Neuronal stem cell (in vitro differentiated cells): Measurements from ENCODE around the gene ASF1A.

ENCODE experiments used
- DNase-seq: peaks from one replicate; pipeline ENCODE4 v3.0.0-alpha.2; 2013; ENCODE audit warnings: low spot score
- H2AFZ ChIP-seq: one replicate; pipeline ENCODE4 v1.6.1; 2013; ENCODE audit warnings: mild to moderate bottlenecking, low read length, inconsistent platforms
- H2AK5ac ChIP-seq: 2 replicates; pipeline ENCODE4 v1.6.1; 2013; ENCODE audit warnings: low read depth, mild to moderate bottlenecking, inconsistent platforms, low read length, moderate library complexity, mixed read lengths
- H2BK120ac ChIP-seq: 2 replicates; pipeline ENCODE4 v1.6.1; 2013; ENCODE audit warnings: low read depth, mild to moderate bottlenecking, inconsistent platforms, low read length, moderate library complexity, mixed read lengths
- H2BK12ac ChIP-seq: one replicate; pipeline ENCODE4 v1.6.1; 2013; ENCODE audit warnings: low read length, inconsistent platforms
- H2BK15ac ChIP-seq: 2 replicates; pipeline ENCODE4 v1.6.1; 2013; ENCODE audit warnings: mild to moderate bottlenecking, low read length, inconsistent platforms, mixed read lengths
- H2BK5ac ChIP-seq: one replicate; pipeline ENCODE4 v1.6.1; 2013; ENCODE audit warnings: inconsistent platforms, mild to moderate bottlenecking, low read length, moderate library complexity
- H3K14ac ChIP-seq: one replicate; pipeline ENCODE4 v1.6.1; 2013; ENCODE audit warnings: low read length, inconsistent platforms
- H3K18ac ChIP-seq: 2 replicates; pipeline ENCODE4 v1.6.1; 2013; ENCODE audit warnings: low read length, inconsistent platforms
- H3K23ac ChIP-seq: 2 replicates; pipeline ENCODE4 v1.6.1; 2013; ENCODE audit warnings: low read depth, mild to moderate bottlenecking, mixed read lengths, low read length, inconsistent platforms; ENCODE audit not compliant: poor library complexity
- H3K27ac ChIP-seq: replicated peaks from 3 replicates; pipeline ENCODE4 v1.5.1; 2013; ENCODE audit warnings: low read length, inconsistent platforms
- H3K27me3 ChIP-seq, 3 experiments: 2 replicates each; pipeline ENCODE4 v1.6.1; 2013; ENCODE audit warnings: low read length in 3 of 3, mild to moderate bottlenecking in 2 of 3, inconsistent platforms in 1 of 3, low read depth in 1 of 3, mixed read lengths in 1 of 3, moderate library complexity in 1 of 3; ENCODE audit not compliant: control insufficient read depth in 3 of 3, insufficient read depth in 3 of 3
- H3K36me3 ChIP-seq, 2 donors: replicated peaks in 1 of 2; 2 replicates each; pipeline ENCODE4 v1.6.1; 2013; ENCODE audit warnings: low read length in 2 of 2; ENCODE audit not compliant: control insufficient read depth in 2 of 2, insufficient read depth in 2 of 2
- H3K4ac ChIP-seq: 2 replicates; pipeline ENCODE4 v1.6.1; 2013; ENCODE audit warnings: inconsistent platforms, mild to moderate bottlenecking, low read length, moderate library complexity
- H3K4me1 ChIP-seq, 2 donors: 1 replicate in 1 of 2; 2 replicates in 1 of 2; pipeline ENCODE4 v1.6.1; 2013; ENCODE audit warnings: low read length in 2 of 2, low read depth in 1 of 2; ENCODE audit not compliant: control insufficient read depth in 2 of 2, insufficient read depth in 1 of 2
- H3K4me2 ChIP-seq: one replicate; pipeline ENCODE4 v1.6.1; 2013; ENCODE audit warnings: mild to moderate bottlenecking, low read length, inconsistent platforms; ENCODE audit not compliant: insufficient read depth, poor library complexity, severe bottlenecking
- H3K4me3 ChIP-seq, 2 donors: 2 replicates each; pipeline ENCODE4 v1.5.1; 2013; ENCODE audit warnings: low read length in 2 of 2, mild to moderate bottlenecking in 2 of 2, inconsistent platforms in 1 of 2, moderate library complexity in 1 of 2
- H3K79me1 ChIP-seq: one replicate; pipeline ENCODE4 v1.6.1; 2013; ENCODE audit warnings: low read depth, mild to moderate bottlenecking, inconsistent platforms, low read length, moderate library complexity
- H3K9ac ChIP-seq: one replicate; pipeline ENCODE4 v1.6.1; 2013; ENCODE audit warnings: mild to moderate bottlenecking, low read depth, low read length, inconsistent platforms; ENCODE audit not compliant: poor library complexity
- H3K9me3 ChIP-seq, 2 donors: replicated peaks in 1 of 2; 2 replicates each; pipeline versions ENCODE3 to v1.6.1; 2013; ENCODE audit warnings: low read length in 2 of 2, mild to moderate bottlenecking in 2 of 2, inconsistent platforms in 1 of 2, low read depth in 1 of 2, mixed read lengths in 1 of 2, moderate library complexity in 1 of 2; ENCODE audit not compliant: control insufficient read depth in 2 of 2, insufficient read depth in 1 of 2
- H4K8ac ChIP-seq: one replicate; pipeline ENCODE4 v1.6.1; 2013; ENCODE audit warnings: low read depth, mild to moderate bottlenecking, inconsistent platforms, low read length, moderate library complexity
- H4K91ac ChIP-seq: one replicate; pipeline ENCODE4 v1.6.1; 2013; ENCODE audit warnings: low read length, low read depth, mild to moderate bottlenecking, inconsistent platforms; ENCODE audit not compliant: poor library complexity
- WGBS, 2 donors: extraction: QIAGEN DNeasy Blood & Tissue Kit; methylation state at CpG; one replicate each; pipeline ENCODE4 v1.1.7; 2013; ENCODE audit warnings: missing lambda C conversion rate in 2 of 2, mixed read lengths in 1 of 2; ENCODE audit not compliant: insufficient read length in 2 of 2, insufficient replicate concordance in 1 of 2; ENCODE audit errors: extremely low coverage in 2 of 2; 5-methylcytosine and 5-hydroxymethylcytosine counted together

ASF1A gene

DNA sequence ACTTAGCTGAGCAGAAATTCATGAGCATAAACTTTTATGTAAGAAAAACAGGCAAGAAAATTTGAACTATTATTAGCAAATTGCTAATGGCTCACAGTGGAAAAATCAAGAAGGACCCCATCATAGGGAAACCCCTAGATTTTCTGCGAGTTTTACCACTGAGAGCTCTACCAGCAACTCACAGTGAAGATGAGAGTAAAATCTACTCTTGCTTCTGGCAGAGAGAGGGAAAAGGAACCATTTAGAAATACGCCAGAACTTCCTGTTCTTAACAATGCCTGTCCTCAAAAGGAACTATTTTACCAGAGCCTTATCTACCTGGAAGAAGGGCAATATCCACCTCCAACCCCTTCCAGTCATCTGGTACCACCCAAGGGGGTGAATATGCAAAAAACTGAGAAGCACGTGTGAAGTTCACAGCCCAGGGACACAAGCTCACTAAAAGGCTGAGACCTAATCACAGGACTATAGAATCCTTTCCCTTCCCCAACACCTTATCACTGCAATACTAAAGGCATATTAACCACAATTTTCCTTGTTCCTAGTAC lies 34.4 kb upstream of the ASF1A start:
- H3K18ac ChIP-seq: no peak overlapping the region
- H4K8ac ChIP-seq: no peak overlapping the region
- H3K9ac ChIP-seq: no peak overlapping the region
- DNase-seq: no peak
- no peaks in the 10 kb centered on the region for H3K4me1 ChIP-seq
- peaks cover 0 to 4% of the 10 kb centered on the region in 2 donors for H3K36me3 ChIP-seq
- no peak overlapping the region for H3K4me2 ChIP-seq
- H3K9me3 ChIP-seq: peaks cover 0 to 22% of the 10 kb centered on the region in 2 donors
- no peak overlapping the region for H2BK15ac ChIP-seq
- H2BK5ac ChIP-seq: no peak overlapping the region
- no peak overlapping the region for H3K14ac ChIP-seq
- H3K23ac ChIP-seq: no peak overlapping the region
- H2BK12ac ChIP-seq: no peak overlapping the region
- H3K27ac ChIP-seq: no peak overlapping the region
- no peak overlapping the region for H2BK120ac ChIP-seq
- no peaks in the 10 kb centered on the region for H3K27me3 ChIP-seq
- H2AFZ ChIP-seq: no peak overlapping the region
- H3K4me3 ChIP-seq: no peak overlapping the region
- H4K91ac ChIP-seq: no peak overlapping the region
- H3K79me1 ChIP-seq: peaks cover 2% of the 10 kb centered on the region
- no peak overlapping the region for H3K4ac ChIP-seq
- H2AK5ac ChIP-seq: no peak overlapping the region
- WGBS, 2 donors: no CpG with 5 or more reads among the region's 3 CpGs

GRCh38 chr6:118860363-118860762 lies 33.6 kb upstream of the ASF1A start:
- H2BK120ac ChIP-seq: no peak overlapping the region
- no peak overlapping the region for H4K8ac ChIP-seq
- no peak for DNase-seq
- H2AK5ac ChIP-seq: no peak overlapping the region
- no peaks in the 10 kb centered on the region for H3K27me3 ChIP-seq
- no peak overlapping the region for H3K18ac ChIP-seq
- H3K4ac ChIP-seq: no peak overlapping the region
- no peak overlapping the region for H3K4me2 ChIP-seq
- H3K23ac ChIP-seq: no peak overlapping the region
- peaks cover 2% of the 10 kb centered on the region for H3K79me1 ChIP-seq
- no peak overlapping the region for H4K91ac ChIP-seq
- no peak overlapping the region for H2BK12ac ChIP-seq
- H3K9ac ChIP-seq: no peak overlapping the region
- no peaks in the 10 kb centered on the region for H3K4me1 ChIP-seq
- no peak overlapping the region for H2BK5ac ChIP-seq
- H3K4me3 ChIP-seq: no peak overlapping the region
- peaks cover 0 to 4% of the 10 kb centered on the region in 2 donors for H3K36me3 ChIP-seq
- no peak overlapping the region for H2BK15ac ChIP-seq
- H3K9me3 ChIP-seq: peaks cover 0 to 22% of the 10 kb centered on the region in 2 donors
- H2AFZ ChIP-seq: no peak overlapping the region
- no peak overlapping the region for H3K14ac ChIP-seq
- WGBS, 2 donors: no CpG with 5 or more reads among the region's 1 CpG
- H3K27ac ChIP-seq: no peak overlapping the region

DNA sequence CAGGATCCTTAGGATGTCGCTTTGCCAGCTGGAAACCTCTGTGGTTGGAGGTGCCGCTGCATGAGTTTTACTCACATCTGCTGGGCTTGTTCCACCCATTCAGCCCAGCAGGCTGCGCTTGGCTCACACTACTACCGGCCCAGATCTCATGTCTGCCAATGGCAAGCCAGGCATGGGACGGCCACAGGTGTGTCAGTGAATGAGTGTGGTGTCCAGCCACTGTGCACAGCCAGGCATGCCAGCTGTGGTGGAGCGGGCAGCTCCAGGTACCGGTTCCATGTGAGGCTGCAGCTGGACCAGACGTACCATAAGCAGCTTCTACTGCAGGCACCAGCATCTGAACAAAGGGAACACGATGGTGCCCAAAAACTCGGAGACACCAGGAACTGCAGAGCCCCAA lies 33.1 kb upstream of the ASF1A start:
- Histone ChIP-seq H3K4me3 (peak overlapping the region in 1 of 2 donors; percentile 34), H3K4me1 (no peaks in the 10 kb centered on the region), H3K9me3 (peaks cover 2 to 22% of the 10 kb centered on the region in 2 donors), H2BK5ac (no peak overlapping the region), H2BK12ac (peak overlapping the region; percentile 48), H2BK15ac (no peak overlapping the region), H3K36me3 (peaks cover 0 to 4% of the 10 kb centered on the region in 2 donors), H3K23ac (no peak overlapping the region), H3K9ac (no peak overlapping the region), H2BK120ac (no peak overlapping the region), H2AK5ac (peak overlapping the region; percentile 26), H3K27me3 (no peaks in the 10 kb centered on the region), H3K4ac (peak overlapping the region; percentile 13), H3K79me1 (peaks cover 2% of the 10 kb centered on the region), H4K8ac (no peak overlapping the region), H3K4me2 (no peak overlapping the region), H3K14ac (no peak overlapping the region), H4K91ac (peak overlapping the region; percentile 62), H3K27ac (no peak overlapping the region), H3K18ac (peak overlapping the region; percentile 63), H2AFZ (no peak overlapping the region)
- WGBS, 2 donors: no CpG with 5 or more reads among the region's 10 CpGs
- DNase-seq: no peak

GRCh38 chr6:118862443-118862842 lies 31.5 kb upstream of the ASF1A start:
- DNase-seq: no peak
- Histone ChIP-seq H2BK120ac (no peak overlapping the region), H2BK5ac (no peak overlapping the region), H3K9ac (no peak overlapping the region), H3K27ac (no peak overlapping the region), H2BK12ac (no peak overlapping the region), H4K8ac (no peak overlapping the region), H3K14ac (no peak overlapping the region), H3K4ac (no peak overlapping the region), H3K27me3 (no peaks in the 10 kb centered on the region), H3K23ac (no peak overlapping the region), H3K4me1 (no peaks in the 10 kb centered on the region), H3K18ac (no peak overlapping the region), H4K91ac (no peak overlapping the region), H3K9me3 (peaks cover 2 to 29% of the 10 kb centered on the region in 2 donors), H3K4me3 (no peak overlapping the region), H3K79me1 (peaks cover 2% of the 10 kb centered on the region), H2BK15ac (no peak overlapping the region), H3K4me2 (no peak overlapping the region), H3K36me3 (peaks cover 0 to 4% of the 10 kb centered on the region in 2 donors), H2AK5ac (no peak overlapping the region), H2AFZ (no peak overlapping the region)
- WGBS, 2 donors: no CpG with 5 or more reads among the region's 4 CpGs
